AG08395 (cell line): ENCODE data around the gene PPP1R14D.
A peak's percentile ranks its signal among the peaks of the same experiment; 100 is the strongest.

Source experiments
- DNase-seq: peaks from one replicate; pipeline ENCODE4 v3.0.0; 2012; ENCODE audit warnings: mixed read lengths, low spot score

Gene PPP1R14D

DNA sequence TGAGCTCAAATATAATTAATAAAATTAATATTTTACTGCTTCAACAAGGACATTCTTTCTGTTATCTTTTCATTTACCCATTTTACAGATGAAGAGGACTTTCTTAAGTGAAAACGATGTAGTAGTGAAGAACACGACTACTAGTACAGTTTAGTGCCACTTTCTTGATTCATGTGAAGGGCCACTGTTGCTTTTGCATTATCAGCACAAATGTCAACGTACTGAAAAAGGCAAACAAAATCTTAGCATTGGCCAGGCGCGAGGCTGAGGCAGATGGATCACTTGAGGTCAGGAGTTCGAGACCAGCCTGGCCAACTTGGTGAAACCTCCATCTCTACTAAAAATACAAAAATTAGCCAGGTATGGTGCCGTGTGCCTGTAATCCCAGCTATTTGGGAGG, 9.5 kb downstream of the PPP1R14D start:
- no peak for DNase-seq

DNA sequence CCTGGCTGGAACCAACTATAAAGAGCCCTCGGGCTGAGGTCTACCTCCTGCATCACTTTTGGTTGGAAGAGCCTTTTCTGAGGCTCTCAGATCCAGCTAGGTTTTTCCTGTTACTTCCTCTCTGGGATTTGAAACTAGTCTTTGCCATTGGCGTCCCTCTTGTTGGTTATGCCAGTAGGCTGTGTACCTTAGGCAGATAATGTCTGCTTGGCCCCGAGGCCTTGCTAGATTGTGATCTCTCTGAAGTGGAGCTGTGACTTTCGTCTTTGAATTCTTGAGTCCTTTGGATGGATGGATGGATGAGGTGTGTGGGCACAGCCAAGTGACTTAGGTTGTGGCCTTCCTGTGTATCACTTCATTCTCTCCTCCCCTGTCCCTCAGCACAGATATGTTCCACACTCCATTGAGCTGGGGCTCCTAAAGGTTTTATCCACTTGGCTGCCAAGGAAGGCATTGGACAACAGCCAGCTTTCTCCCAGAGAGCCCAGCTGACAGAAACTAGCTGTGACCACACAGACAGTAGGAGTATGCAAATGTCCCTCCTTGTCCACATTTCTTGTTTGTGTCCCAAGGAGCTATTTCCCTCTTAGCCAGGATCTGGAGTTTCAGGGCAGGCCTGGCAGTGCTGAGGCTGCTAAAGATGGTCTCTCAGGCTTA, 13.3 kb downstream of the PPP1R14D start:
- DNase-seq: no peak

DNA sequence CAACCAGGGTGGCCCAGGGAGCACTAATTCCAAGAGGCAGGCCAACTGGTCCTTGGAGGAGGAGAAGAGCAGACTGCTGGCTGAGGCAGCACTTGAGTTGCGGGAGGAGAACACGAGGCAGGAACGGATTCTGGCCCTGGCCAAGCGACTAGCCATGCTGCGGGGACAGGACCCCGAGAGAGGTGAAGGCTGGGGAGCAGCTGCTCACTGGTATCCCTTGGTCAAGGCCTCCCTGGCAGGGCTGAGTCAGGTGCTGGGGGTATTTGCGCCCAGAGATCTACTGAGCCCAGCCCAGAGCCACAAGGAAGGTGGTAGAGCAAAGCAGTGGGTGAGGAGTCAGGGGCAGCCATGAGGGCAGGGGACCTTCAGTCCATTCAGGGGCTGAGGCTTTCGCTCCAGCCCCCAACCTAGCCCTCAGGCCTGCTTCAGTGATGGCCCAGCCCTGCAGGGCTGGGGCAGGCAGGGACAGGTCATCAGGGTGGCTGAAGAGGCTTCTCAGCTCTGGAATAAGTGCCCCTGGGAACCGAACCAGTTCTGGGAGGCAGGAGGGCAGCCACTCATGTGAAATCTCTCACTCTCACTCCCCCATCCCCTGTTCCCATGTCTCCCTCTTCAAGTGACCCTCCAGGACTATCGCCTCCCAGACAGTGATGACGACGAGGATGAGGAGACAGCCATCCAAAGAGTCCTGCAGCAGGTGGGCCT, 15.6 kb downstream of the PPP1R14D start:
- DNase-seq: no peak

DNA sequence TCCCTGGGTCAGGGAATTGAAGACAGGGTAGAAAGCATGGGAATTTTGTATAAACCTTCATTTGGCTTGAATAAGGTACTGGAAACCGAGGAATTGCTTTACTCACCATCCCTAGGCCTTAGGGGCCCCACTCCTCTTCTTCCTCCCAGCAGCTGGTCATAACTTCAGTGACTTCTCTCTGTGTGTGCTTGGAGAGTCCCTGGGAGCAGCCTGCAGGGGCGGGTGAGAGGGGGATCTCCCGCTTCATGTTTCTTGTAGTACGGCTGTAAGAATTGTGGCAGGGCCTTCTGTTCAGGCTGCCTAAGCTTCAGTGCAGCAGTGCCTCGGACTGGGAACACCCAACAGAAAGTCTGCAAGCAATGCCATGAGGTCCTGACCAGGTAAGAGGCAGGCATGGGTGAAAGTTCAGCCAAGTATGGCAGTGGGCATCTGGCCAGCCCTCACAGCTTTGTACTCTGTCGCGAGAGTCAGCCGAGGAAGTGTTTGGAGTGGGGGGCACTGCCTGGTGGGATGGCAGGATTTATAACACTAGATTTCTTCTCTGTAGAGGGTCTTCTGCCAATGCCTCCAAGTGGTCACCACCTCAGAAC, 19.6 kb downstream of the PPP1R14D start:
- no peak for DNase-seq

DNA sequence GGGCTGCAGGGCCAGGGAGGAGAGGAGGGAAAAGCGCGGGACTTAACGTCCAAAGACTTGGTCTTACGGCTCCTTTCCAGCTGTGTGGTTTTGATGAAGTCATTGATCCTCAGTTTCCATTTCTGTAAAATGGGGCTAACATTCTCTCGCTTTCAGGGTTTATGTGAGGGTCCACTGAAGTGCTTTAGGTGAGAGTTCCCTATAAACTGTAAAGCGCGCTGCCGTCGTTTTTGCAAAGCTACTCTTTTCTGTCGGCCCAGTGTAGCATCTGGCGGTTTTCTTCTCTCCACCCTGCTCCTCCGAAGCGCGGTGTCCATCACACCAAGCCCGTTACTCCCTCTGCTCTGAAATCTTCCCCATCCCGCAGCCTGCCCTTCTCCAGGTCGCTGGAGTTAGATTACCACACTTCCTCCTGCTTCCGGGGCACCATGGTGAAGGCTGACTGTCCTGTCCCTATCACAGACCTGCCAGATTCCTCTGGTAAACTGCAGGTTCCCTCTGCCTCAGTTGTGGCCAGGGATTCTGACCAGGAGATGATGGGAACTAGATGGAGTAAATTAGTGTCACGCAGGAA, 20.5 kb downstream of the PPP1R14D start:
- no peak for DNase-seq

DNA sequence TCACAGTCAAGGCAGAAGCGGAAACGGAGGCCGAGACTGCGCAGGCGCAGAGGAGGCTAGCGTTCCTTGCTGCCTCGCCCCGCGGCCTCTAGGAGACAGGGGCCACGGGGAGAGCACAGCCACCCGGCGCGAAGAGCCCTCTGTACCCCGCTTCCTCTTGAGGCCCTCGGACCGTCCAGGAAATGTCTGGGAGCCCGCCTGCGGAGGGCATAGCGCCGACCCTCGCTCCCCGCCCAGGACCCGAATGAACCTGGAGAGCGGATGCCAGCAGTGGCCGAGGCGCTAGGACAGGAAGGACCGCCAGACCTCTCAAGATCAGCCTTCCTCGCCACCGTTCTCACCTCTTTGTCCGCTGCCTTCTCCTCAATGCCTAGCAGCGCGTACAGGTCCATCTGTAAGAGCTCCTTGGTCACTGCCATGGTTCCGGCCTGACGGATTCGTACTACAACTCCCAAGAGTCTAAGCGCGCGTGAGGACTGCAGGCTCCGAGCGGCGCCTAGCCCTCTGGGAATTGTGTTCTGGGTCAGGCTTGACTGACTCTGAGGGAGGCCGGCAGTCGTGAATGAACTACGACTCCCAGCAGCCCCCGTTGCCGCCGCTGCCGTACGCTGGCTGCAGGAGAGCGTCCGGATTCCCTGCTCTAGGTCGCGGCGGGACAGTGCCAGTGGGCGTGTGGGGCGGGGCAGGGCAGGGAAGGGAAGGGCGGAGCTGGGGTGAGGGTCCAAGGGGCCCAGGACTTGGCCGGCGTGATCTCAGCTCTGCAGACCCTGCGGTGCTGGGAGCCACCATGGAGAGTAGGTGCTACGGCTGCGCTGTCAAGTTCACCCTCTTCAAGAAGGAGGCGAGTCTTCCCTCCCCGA, 21.2 kb downstream of the PPP1R14D start, which contains the start of the genes DNAJC17 and ZFYVE19:
Gene DNAJC17 (minus strand): TSS at position 446 of the 860 bp plus-strand sequence. CDS start 27 bp downstream, at position 419.
Gene ZFYVE19 (plus strand): TSS at position 62 of the 860 bp plus-strand sequence. CDS start 501 bp downstream, at position 563.
- peak; percentile 96 for DNase-seq

DNA sequence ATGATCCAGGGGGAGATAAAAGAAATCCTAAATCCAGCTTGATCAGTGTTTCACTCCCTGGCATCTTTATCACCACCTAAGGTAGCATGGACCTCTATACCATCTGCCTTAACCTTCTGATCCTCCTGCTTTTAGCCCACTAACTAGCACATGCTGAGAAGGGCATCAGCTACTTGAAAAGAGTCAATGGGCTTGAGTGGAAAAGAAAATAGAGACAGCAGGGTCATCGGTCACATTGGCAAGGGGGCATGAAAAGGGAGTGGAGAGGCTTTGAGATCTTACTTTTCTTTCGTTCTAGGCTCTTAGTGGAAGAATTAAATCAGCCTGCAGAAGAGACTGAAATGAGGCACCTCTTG, 21.9 kb downstream of the PPP1R14D start:
- DNase-seq: no peak

DNA sequence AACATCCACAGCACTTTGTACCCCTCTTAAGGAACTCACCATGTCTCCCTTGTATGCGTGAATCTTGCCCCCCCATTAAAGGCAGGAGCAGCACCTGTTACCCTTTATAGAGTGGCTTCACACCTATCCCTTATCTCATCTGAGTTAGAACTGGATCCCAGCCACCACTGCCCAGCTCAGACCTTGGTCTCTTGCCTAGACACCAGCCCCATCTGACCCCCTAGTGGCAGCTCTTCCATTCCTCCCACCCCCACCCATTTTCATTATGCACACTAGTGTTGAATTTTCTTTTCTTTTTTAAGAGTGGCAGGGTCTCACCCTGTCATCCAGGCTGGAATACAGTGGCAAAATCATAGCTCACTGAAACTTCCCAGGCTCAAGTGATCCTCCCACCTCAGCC, 24.8 kb downstream of the PPP1R14D start:
- DNase-seq: no peak

DNA sequence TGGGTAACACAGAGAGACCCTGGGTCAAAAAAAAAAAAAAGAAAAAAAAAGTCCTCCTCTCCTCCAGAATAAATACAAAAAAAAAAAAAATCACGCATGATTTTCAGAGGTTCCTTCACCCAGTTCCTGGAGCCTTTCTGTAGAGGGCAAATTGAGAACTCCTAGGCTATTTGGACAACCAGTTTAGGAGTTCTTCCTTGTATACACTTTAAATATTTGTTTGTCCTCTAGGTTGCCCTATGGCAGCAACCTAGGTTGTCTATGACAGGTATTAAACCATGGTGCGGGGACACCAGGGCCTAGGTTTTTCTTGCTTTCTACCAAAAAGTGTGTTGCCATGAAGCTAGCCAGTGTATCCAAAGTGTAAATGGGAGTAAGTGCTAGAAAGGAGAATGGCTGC, 25.4 kb downstream of the PPP1R14D start:
- no peak for DNase-seq

DNA sequence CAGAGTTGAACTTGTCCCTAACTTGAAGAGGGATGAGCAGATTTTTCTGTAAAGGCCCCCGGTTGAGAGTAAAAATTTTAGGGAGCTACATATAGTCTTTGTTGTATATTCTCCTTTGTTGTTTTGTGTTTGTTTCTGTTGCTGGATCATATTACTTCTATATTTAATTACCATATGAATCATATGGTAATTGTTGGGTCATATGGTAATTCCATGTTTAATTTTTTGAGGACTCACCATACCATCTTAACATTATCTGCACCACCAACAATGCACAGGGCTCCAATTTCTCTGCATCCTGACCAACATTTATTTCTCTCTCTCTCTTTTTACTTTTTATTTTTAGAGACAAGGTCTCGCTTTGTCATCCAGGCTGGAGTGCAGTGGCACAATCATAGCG, 29.0 kb downstream of the PPP1R14D start:
- no peak for DNase-seq

DNA sequence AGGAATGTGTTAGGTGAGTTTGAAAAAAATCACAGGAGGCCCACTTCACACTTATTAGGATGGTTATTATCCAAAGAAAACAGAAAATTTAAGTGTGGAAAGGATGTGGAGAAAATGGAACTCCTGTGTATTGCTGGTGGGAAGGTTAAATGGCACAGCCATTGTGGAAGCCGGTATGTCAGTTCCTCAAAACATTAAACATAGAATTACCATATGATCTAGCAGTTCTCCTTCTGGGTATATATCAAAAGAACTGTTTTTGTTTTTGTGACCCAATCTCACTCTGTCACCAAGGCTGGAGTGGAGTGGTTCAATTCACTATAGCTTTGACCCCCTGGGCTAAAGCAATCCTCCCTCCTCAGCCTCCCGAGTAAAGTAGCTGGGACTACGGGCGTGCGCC, 32.0 kb downstream of the PPP1R14D start:
- DNase-seq: no peak

DNA sequence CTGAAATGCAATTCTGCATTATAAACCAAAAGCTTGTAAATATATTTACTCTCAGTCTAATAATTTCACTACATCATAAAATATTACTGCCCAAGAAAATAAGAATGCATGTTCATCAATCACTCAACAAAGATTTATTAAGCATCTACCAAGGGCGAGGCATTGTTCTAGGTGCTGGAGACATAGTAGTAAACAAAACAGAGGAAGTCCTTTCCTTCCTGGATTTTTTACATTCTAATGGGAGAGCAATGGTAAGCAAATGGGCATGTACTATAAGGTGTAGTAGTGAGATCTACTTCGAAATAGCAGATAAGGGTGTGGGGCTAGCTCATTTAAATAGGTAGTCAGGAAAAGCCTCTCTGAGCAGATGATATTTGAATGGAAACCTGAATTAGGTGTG, 32.5 kb downstream of the PPP1R14D start:
- no peak for DNase-seq

DNA sequence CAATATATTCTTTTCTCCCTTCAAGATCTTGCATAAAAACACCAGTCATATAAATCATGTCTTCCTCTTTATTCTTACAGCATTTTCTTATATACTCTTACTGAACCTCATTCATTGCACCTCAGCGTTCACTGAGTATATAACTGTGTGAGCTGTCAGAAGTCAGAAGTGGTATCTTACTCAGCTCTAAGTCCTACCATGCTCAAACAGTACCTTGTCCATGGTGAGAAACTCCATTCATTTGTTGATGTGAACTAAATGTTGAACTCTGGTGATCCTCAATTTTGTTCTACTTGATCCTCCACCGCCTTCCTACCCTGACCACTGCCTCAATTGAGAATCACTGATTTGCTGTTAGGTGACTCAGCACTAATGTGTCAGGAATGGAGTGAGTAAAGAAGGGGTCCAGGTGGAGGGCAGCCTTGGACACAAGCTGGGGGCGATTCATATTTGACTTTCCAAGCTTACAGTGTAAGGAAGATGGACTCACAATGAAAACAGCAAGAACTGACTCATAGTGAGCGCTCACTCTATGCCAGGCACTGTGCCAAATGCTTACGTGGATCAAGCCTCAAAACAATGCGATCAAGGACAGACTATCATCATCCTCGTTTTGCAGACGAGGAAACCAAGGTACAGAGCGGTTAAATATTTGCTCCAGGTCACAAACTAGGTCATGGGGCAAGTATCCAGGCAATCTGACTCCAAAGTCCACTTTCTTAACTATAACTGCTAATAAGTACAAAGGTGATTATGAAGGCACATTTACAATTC, 35.1 kb downstream of the PPP1R14D start:
- DNase-seq: peak; percentile 60

DNA sequence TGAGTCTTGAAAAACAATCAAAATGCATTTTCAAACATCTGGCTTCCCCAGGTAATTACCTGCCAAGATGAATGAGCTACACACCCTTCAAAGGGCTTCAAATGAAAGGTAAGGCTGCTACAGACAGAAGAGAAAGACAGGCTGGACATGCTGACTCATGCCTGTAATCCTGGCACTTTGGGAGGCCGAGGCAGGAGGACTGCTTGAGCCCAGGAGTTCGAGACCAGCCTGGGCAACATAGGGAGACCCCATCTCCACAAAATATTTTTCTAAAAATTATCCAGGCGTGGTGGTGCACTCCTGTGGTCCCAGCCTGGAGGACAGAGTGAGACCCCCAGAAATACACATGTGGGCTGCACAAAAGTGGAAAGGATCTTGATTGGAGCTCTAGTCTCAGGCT, 36.1 kb downstream of the PPP1R14D start:
- DNase-seq: no peak

DNA sequence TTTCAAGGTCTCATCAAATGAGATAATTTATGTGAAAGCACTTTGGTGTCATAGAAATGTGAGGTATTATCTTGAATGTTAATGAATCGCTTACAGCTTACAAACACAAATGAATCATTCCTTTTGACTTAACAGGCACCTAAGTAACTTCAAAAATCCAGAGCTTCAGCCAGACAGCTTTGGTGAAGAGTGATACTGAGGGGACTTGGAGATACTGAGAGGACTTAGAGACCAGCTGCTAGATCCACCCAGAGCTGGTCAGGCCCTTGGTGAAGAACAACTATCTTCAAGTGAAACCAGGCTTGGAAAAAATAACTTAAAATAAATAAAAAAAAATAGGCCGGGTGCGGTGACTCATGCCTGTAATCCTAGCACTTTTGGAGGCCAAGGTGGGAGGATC, 37.8 kb downstream of the PPP1R14D start:
- no peak for DNase-seq

DNA sequence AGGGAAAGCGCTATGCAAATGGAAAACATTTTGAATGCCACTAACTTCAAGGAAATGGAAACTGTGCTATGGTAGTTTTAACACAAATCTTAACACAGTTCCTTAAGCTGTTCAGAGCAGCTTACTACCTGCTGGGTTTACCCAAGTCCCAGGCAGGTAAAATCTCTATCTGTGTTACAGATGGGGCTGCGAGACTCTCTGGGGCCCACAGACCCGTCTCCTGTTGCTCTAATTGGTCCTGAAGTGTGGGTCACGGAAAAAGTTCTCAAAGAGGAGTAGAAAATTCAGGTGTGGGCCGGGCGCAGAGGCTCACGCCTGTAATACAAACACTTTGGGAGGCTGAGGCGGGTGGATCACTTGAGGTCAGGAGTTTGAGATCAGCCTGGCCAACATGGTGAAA, 38.5 kb downstream of the PPP1R14D start:
- DNase-seq: no peak

DNA sequence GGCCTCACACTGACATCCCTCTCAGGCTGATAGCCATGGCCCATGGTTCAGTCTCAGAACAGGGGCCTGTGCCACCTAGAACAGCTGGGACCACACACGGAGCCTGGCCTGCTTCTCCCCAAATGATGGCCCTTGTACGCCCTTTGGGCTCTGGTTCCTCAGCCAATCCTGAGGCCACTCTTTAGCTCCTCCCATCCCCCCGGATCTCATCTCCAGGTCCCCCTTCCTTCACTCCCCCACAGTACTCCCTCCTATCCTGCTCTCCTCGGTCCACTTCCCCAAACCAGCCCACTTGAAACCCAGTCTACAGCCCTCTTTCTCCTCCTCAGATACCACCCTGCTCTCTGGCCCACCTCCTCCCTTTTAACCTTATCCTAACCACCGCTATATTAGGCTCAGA, 39.4 kb downstream of the PPP1R14D start:
- DNase-seq: no peak

DNA sequence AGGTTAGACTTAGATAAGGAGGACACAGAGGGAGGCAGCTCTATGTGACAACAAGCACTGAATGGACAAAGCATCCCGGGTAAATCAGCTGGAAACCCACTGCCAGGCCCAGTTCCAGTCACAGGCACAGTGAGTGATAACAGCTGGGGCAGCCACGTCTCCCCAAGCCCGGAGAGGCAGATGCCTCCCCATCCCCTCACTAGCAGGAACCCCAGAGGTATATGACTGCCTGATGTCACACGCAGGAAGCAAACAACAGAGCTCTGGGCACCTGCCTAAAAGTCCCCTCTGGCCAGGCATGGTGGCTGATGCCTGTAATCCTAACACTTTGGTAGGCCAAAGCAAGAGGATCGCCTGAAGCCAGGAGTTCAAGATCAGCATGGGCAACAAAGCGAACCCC, 40.5 kb downstream of the PPP1R14D start:
- no peak for DNase-seq

DNA sequence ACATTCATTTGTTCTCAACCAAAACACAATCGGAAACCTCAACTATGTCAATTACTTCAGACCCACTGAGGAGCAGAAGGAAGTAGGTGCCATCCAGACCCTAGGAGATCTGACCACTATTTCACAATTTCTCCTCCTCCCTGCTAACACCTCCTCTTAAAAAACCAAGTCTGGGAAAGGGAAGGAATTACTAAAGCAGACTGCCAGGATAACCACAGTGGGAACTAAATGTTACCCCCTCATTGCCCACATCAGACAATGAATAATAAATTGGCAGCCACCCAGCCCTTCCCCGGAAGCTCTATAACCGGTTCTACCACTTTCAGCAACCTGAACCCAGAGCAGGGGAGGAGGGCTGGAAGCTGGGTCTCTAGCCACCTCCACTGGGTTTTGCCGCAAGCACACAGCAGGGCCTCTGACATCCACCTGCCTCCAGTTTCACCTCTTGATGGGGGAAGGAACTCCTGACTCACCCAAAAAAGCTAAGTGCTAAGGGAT, 41.1 kb downstream of the PPP1R14D start:
- DNase-seq: peak; percentile 63

DNA sequence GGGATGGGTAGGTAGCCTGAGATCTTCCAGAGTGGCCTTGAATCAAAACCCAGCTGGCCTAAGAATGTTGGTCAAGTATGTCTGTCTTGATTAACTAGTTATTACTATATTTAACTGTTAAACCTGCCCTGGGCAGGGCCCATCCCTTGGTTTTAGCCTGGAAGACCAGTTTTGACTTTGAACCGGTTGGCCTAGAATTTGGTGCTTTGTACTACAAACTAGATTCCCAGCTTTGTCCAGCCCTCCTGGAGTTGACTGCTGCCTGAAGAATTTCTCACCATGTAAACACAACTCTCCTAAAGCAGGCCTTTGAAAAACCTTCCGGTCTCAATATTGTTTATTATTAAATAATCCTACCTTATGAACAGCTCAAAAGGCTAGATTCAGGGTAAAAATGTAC, 42.7 kb downstream of the PPP1R14D start:
- DNase-seq: no peak

DNA sequence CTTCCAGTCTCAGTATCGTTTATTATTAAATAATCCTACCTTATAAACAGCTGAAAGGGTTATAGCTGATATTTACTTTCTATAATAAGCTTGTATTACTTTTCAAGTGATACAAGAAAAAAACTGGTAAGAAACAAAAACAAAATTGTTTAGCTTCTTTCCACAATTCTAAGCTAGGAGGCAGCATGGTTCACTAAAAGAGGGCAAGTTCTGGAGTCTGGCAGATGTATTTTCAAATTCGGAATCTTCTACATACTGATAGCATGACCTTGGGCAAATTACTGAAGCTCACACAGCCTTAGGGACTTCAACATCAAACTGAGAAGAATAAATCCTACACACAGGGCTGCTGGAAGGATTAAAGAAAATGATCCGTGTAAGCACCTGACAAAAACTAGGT, 43.3 kb downstream of the PPP1R14D start:
- no peak for DNase-seq
